Parathyroid adenoma (tissue), 2 donors: ENCODE data around the gene CFAP61.

ENCODE experiments used
- H2AFZ ChIP-seq: fragments of 300-600 bp; sonication (generic); one replicate; pipeline ENCODE4 v1.7.0; 2017; ENCODE audit warnings: antibody characterized with exemption, mild to moderate bottlenecking
- H3K27ac ChIP-seq: fragments of 300-600 bp; sonication (generic); one replicate; pipeline ENCODE4 v1.7.0; 2017
- H3K27me3 ChIP-seq: fragments of 300-600 bp; sonication (generic); one replicate; pipeline ENCODE4 v1.7.0; 2017; ENCODE audit warnings: low read length; ENCODE audit not compliant: control insufficient read depth, insufficient read depth
- H3K36me3 ChIP-seq: fragments of 300-600 bp; sonication (generic); one replicate; pipeline ENCODE4 v1.7.0; 2017; ENCODE audit warnings: low read length; ENCODE audit not compliant: control insufficient read depth, insufficient read depth
- H3K4me1 ChIP-seq: fragments of 300-600 bp; sonication (generic); one replicate; pipeline ENCODE4 v1.7.0; 2017; ENCODE audit warnings: control low read depth
- H3K4me2 ChIP-seq: fragments of 300-600 bp; sonication (generic); one replicate; pipeline ENCODE4 v1.7.0; 2017; ENCODE audit warnings: low read length
- H3K4me3 ChIP-seq: fragments of 300-600 bp; sonication (generic); one replicate; pipeline ENCODE4 v1.7.0; 2017; ENCODE audit warnings: low read depth, low read length
- H3K79me2 ChIP-seq: fragments of 300-600 bp; sonication (generic); one replicate; pipeline ENCODE4 v1.7.0; 2017; ENCODE audit warnings: control low read depth
- H3K9ac ChIP-seq: fragments of 300-600 bp; sonication (generic); one replicate; pipeline ENCODE4 v1.7.0; 2017; ENCODE audit warnings: mild to moderate bottlenecking
- H3K9me3 ChIP-seq: fragments of 300-600 bp; sonication (generic); one replicate; pipeline ENCODE4 v1.7.0; 2017; ENCODE audit warnings: low read length; ENCODE audit not compliant: control insufficient read depth
- CTCF ChIP-seq: fragments of 300-600 bp; sonication (generic); IDR thresholded peaks from one replicate; pipeline ENCODE4 v1.7.0; 2017; ENCODE audit warnings: antibody characterized with exemption, mild to moderate bottlenecking
- donor health status: primary hyperparathyroidism.

CFAP61 gene

GRCh38 chr20:20399531-20400500 is 347.5 kb downstream of the CFAP61 start:
- H3K4me1 ChIP-seq, result no peaks in the 10 kb centered on the region
- no peaks in the 10 kb centered on the region for H3K9me3 ChIP-seq
- no peaks in the 10 kb centered on the region for H3K36me3 ChIP-seq
- H3K9ac ChIP-seq, result no peak overlapping the region
- H3K4me2 ChIP-seq, result no peak overlapping the region
- H3K4me3 ChIP-seq, result no peak overlapping the region
- H3K27me3 ChIP-seq, result no peaks in the 10 kb centered on the region
- no peaks in the 10 kb centered on the region for H3K79me2 ChIP-seq
- H3K27ac ChIP-seq, result no peak overlapping the region
- TF ChIP-seq CTCF, result no peak
- no peak overlapping the region for H2AFZ ChIP-seq

GRCh38 chr20:20401991-20402390 is 349.7 kb downstream of the CFAP61 start:
- H3K9me3 ChIP-seq, result no peaks in the 10 kb centered on the region
- no peaks in the 10 kb centered on the region for H3K36me3 ChIP-seq
- no peak overlapping the region for H3K4me2 ChIP-seq
- no peak overlapping the region for H3K4me3 ChIP-seq
- no peaks in the 10 kb centered on the region for H3K79me2 ChIP-seq
- H3K9ac ChIP-seq, result no peak overlapping the region
- H3K4me1 ChIP-seq, result no peaks in the 10 kb centered on the region
- no peaks in the 10 kb centered on the region for H3K27me3 ChIP-seq
- no peak overlapping the region for H3K27ac ChIP-seq
- H2AFZ ChIP-seq, result no peak overlapping the region
- TF ChIP-seq CTCF, result no peak

- Histone ChIP-seq H3K4me2 (no peak overlapping the region), H3K27me3 (no peaks in the 10 kb centered on the region), H3K79me2 (no peaks in the 10 kb centered on the region), H3K27ac (no peak overlapping the region), H3K4me3 (no peak overlapping the region), H2AFZ (no peak overlapping the region), H3K36me3 (no peaks in the 10 kb centered on the region), H3K4me1 (no peaks in the 10 kb centered on the region), H3K9ac (no peak overlapping the region), H3K9me3 (no peaks in the 10 kb centered on the region)
- no peak for TF ChIP-seq CTCF
Observed at GRCh38 chr20:20404633-20405032, 352.3 kb downstream of the CFAP61 start.

- TF ChIP-seq CTCF, result no peak
- H3K9me3 ChIP-seq, result no peaks in the 10 kb centered on the region
- no peak overlapping the region for H3K4me2 ChIP-seq
- no peaks in the 10 kb centered on the region for H3K79me2 ChIP-seq
- no peaks in the 10 kb centered on the region for H3K27me3 ChIP-seq
- no peak overlapping the region for H3K4me3 ChIP-seq
- H3K27ac ChIP-seq, result no peak overlapping the region
- no peaks in the 10 kb centered on the region for H3K36me3 ChIP-seq
- H2AFZ ChIP-seq, result no peak overlapping the region
- no peaks in the 10 kb centered on the region for H3K4me1 ChIP-seq
- H3K9ac ChIP-seq, result no peak overlapping the region
Observed at GRCh38 chr20:20405623-20406022, 353.3 kb downstream of the CFAP61 start.

- Histone ChIP-seq H3K36me3 (no peaks in the 10 kb centered on the region), H3K9me3 (no peaks in the 10 kb centered on the region), H2AFZ (no peak overlapping the region), H3K4me3 (no peak overlapping the region), H3K4me1 (no peaks in the 10 kb centered on the region), H3K4me2 (no peak overlapping the region), H3K27me3 (no peaks in the 10 kb centered on the region), H3K9ac (no peak overlapping the region), H3K79me2 (no peaks in the 10 kb centered on the region), H3K27ac (no peak overlapping the region)
- TF ChIP-seq CTCF, result no peak
Observed at GRCh38 chr20:20406306-20406705, 354.0 kb downstream of the CFAP61 start.
